SH-SY5Y (cell line): Measurements from ENCODE around the gene HMCES.

ENCODE experiments used
- GATA2 ChIP-seq: IDR thresholded peaks from 2 replicates; pipeline ENCODE4 v1.6.1; 2011; ENCODE audit warnings: mild to moderate bottlenecking, low read depth, low read length
- GATA3 ChIP-seq: IDR thresholded peaks from 2 replicates; pipeline ENCODE4 v1.6.1; 2011; ENCODE audit warnings: low read depth, mild to moderate bottlenecking, low read length, moderate library complexity

HMCES gene

DNA sequence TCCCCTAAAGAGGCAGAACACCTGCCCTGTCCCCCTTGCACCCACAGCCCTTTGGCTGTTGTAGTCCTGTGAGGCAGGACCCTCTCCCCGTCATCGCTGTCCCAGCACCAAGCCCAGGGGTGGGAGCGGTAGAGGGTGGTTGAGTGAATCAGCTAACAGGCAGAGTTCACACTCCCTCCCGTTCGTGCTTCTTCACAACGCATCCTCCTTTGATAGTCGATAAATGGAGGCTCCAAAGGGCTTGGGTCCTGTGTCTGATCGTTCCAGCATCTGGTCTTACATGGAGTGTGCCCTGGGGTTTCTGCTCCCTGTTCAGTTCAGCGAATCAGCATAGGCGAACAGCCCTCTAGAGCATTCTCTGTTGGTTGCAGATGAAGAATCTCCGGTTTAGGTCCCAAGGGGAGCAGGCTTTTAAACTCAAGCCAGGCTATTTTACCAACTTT is 820 bp upstream of the HMCES start:
- no peak for TF ChIP-seq GATA2
- TF ChIP-seq GATA3 = no peak

DNA sequence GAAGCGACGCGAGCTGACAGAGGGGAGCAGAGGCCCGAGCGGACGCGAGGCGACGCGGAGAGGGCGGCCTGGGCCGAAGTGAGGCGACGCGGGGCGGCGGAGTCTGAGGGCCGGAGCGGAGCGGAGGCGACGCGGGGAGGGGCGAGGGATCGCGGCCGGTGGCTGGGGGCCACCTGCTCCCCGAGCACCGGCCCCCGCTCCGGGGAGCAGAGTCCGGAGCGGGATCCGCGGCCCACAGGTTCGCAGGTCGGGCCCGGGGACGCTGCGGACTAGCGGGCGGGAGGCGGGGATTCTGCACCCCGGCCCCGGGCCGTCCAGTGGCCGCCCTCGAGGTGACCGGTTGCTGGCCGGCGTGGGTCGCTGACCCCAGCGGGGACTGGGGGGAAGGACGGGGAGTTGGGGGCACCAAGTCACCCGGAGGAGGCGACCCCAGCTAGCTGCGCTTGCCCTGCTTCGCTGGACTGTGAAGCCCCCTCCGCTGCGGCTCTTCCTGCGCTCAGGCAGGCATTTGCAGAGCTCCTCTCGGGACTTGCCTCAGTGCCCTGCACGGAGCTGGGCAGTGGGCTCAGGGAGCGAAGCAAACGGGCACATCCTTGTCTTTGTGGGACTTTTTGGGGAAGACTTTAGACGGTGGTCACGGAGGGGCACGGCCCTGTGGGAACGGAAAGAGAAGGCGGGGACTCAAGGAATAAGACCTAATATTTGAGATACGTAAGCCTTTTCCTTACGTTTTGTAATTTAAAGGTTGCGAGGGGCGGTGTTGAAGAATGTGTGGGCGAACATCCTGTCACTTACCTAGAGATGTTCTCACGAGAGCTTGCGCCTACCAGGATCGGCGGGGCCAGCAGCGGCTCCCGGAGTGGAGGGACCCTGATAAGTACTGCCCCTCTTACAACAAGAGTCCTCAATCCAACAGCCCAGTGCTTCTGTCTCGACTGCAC is 566 bp downstream of the HMCES start:
- TF ChIP-seq GATA2 (no peak), GATA3 (no peak)

DNA sequence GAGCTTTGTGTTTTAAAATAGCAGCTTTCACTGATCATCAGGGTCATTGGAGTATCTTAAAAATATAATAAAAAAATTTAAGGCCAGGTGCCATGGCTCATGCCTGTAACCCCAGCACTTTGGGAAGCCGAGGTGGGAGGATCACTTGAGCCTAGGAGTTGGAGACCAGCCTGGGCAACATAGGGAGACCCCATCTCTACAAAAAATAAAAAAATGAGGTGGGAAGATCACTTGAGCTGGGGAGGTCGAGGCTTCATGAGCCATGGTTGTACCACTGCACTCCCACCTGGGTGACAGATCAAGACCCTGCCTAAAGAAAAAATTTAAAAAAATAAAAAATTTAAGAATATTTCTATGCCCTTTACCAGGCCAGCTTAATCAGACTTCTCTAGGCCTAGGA is 1.5 kb downstream of the HMCES start:
- no peak for TF ChIP-seq GATA2
- TF ChIP-seq GATA3 = no peak

DNA sequence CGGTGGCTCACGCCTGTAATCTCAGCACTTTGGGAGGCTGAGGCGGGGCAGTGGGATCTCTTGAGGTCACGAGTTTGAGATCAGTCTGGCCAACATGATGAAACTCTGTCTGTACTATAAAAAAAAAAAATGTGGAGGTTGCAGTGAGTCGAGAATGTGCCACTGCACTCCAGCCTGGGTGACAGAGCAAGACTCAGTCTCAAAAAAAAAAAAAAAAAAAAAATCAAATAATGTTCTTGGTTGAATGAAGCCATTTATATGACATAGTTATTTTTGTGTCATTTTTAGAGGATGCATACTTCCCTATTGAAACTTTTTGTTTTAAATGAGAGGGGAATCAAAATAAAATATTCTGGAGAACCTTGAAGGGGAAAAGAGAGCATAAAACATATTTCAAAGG is 3.1 kb downstream of the HMCES start:
- no peak for TF ChIP-seq GATA2
- TF ChIP-seq GATA3 = no peak

DNA sequence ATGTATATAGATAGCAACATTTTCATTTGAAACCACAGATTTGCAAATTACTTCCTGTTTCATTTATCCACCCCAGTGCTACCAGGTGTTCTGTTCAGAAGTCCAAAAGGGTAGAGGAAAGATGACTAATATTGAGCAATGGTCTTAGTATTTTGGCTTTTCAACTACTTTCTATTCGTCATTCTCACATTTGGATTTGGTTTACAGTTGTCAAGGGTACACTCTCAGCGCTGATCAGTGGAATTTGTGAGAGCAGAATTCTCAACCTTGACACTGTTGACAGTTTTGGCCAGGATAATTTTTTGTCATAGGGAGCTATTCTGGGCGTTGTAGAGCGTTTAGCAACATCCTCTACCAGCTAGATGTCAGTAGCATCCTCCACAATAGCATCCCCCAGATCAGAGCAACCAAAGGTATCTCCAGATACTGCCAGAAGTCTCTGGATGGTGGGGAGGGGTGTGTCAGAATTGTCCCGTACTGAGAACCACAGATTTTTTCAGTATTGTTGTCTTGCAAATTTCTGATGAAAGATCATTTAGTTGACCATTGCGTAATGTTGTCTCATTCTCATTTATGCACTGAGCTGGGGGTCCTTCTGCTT is 4.2 kb downstream of the HMCES start:
- no peak for TF ChIP-seq GATA3
- TF ChIP-seq GATA2 = no peak

DNA sequence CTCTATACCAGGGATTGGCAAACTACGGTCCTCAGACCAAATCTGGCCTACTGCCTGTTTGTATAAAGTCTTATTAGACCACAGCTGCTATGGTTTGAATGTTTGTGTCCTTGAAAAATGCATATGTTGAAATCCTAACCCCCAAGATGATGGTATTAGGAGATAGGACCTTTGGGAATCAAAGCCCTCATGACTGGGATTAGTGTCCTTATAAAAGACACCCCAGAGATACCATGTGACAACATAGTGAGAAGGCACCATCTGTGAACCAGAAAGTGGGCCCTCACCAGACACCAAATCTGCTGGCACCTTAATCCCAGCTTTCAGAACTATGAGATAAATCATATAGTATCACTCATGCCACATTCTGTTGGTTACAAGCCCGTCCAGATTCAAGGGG is 7.4 kb downstream of the HMCES start:
- TF ChIP-seq GATA2 (no peak), GATA3 (no peak)

DNA sequence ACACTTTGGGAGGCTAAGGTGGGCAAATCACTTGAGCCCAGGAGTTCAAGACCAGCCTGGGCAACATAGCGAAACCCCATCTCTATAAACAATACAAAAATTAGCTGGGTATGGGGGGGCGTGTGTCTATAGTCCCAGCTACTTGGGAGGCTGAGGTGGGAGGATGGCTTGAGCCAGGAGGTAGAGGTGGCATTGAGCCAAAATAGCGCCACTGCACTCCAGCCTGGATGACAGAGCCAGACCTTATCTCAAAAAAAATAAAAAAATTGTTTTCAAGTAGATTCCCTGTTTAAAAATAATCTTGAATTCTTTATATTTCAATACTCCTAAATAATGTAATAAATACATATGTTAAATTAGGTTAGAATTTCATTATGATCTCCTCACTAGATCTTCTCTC is 9.8 kb downstream of the HMCES start:
- TF ChIP-seq GATA2 (no peak), GATA3 (no peak)

DNA sequence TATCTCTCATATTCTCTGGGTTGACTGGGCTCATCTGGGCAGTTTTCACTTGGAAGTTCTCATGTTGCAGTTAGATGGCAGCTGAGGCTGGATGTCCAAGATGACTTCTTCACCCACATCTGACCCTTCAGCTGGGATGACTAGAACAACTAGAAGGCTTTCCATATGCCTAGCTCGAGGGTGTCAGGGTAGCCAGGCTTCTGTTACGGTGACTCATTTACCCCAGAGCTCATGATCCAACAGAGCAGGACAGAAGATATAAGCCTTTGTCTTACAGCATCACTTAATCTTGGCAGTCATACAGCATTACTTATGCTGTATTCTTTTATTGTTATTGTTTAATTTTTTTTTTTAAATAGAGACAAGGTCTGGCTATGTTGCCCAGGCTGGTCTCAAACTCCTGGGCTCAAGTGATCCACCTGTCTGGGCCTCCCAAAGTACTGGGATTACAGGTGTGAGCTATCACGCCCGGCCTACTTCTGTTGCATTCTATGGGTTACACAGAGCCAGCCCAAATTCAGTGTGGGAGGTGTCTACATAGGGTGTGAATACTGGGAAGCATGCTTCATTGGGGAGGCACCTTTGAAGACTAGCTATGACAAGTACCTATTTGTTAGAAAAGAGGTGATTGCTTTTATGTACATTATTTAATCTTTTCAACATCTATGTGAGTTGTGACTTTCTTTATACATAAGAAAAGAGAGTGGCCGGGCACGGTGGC is 10.7 kb downstream of the HMCES start:
- no peak for TF ChIP-seq GATA2

DNA sequence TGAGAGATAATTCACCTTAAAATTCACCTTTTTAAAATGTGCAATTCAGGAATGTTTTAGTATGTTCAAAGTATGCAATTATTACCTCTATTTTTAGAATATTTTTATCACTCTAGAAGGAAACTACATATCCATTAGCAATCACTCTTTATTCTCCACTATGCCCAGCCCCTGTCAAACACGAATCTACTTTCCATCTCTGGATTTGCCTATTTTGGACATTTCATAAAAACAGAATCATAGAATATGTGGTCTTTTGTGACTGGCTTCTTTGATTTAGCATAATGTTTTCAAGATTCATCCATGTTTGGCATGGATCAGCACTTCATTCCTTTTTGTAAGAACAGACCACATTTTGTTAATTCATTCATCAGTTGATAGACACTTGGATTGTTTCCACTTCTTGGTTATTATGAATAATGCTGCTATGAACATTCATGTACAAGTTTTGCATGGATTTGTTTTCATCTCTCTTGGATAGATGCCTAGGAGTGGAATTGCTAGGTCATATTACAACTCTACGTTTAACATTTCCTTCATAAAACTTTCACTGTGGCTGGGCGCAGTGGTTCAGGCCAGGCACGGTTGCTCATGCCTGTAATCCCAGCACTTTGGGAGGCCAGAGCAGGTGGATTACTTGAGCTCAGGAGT is 12.7 kb downstream of the HMCES start:
- TF ChIP-seq GATA2 = no peak
- TF ChIP-seq GATA3 = no peak

DNA sequence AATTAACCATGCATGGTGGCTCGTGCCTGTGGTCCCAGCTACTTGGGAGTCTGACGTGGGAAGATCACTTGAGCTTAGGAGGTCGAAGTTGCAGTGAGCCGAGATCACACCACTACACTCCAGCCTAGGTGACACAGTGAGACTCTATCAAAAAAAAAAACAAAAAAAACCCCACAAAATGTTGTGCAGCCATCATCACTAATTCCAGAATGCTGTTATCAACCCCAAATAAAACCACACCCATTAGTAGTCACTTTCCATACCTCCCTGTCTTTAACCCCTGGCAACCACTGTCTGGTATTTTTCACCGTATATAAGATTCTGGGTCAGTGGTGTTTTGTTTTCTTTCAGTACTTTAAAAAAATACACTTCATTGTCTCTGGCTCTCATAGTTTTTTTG is 16.6 kb downstream of the HMCES start:
- TF ChIP-seq GATA2 (no peak), GATA3 (no peak)

DNA sequence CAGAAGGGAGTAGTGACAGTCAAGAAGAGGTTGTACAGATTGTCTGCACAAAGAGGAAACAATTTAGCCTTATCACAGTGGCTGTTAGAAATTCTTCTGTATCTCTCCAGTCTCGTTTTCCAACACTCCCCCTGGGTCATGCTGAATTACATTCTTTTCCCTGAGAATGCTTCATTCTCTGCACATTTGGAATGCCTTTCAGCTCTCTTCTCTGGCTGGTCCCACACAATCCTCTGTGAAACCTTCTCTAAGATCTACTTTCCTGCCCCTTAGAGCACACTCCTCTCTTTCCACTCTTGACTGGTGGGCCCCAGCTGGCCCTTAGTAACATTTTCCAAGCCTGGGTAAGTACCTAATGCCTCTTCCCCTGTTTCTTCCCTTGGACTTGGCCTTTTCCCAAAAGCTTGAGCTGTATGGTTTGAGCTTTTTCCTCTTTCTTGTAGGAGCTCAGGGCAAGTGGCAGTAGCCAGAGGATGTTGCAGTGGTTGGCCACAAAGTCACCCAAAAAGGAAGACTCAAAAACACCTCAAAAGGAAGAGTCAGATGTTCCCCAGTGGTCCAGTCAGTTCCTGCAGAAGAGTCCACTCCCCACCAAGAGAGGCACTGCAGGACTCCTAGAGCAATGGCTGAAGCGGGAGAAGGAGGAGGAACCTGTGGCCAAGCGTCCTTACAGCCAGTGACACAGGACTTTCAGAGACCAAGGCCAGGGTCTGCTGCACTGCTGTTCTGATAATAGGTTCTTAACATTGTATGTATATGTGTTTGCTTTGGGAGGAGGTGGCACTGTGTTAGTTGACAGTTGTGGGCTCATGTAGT is 25.7 kb downstream of the HMCES start:
- TF ChIP-seq GATA3 = no peak
- TF ChIP-seq GATA2 = no peak

DNA sequence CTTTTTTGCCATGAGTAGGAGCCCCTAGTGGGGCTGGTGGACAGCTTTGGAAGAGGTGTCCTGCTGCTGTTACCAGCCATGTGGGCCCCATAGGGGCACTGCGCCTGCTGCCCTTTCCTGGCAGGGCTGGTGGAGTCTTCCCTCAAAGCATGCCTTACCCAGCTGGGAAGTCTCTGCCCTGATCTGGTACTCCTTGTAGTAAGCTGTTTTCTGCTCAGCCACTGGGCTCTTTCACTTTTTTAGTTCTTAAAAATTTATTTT is 26.2 kb downstream of the HMCES start:
- TF ChIP-seq GATA2 (no peak), GATA3 (no peak)

DNA sequence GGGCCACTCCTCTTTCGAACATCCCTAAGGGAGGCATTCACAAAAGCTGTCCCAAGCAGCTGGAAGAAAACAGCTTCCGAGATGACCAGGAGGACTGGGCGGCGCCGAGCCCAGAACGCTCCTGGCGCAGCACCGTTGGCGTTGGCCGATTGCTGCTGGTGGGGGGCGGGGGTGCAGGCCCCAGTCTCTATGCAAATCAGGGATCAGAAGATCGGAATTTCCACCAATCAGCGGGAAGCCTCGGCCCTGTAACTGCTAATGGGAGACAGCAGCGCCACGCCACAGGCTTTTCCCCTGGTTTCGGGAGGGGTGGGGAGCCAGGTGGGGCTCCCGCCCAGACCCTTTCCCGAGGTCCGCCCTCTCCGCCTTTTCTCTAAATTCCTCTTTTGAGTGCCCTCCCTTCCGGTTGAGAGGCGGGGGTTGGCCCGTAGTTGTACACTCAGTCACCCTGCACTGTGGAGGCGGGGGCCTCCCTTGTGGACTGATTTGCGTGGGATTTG is 27.0 kb downstream of the HMCES start:
- TF ChIP-seq GATA3 (no peak), GATA2 (no peak)
